Activated CD4-positive, alpha-beta memory T cell treated with anti-CD3 and anti-CD28 coated beads, Interleukin-2, amount 10 ng/mL, durations not matched to agents 7 days and 5 days (primary cell): ENCODE data around the gene ERG. TPM values are rescaled to one million over a fixed set of nuclear protein-coding genes. Genes with fewer than 3 reads are reported as not detected.

Experiments used
- CTCF ChIA-PET: fragments of 350-600 bp; sonication (Branson Sonifier 250); formaldehyde crosslinking; loops from one replicate; lab custom pipeline; 2021; ENCODE audit warnings: antibody characterized with exemption, inconsistent platforms; lab: Charles Lee
- POLR2A ChIA-PET: fragments of 350-600 bp; sonication (Branson Sonifier 250); formaldehyde crosslinking; loops from one replicate; lab custom pipeline; 2021; ENCODE audit warnings: antibody characterized with exemption; lab: Charles Lee
- DNase-seq: peaks from one replicate; pipeline ENCODE4 v3.0.0-alpha.2; 2020
- H3K27ac Mint-ChIP-seq: one replicate; pipeline ENCODE4 v1.8.0; 2021; ENCODE audit warnings: mild to moderate bottlenecking, mixed read lengths
- H3K27me3 Mint-ChIP-seq: one replicate; pipeline ENCODE4 v1.8.0; 2021; ENCODE audit warnings: mixed read lengths
- H3K36me3 Mint-ChIP-seq: one replicate; pipeline ENCODE4 v1.8.0; 2021; ENCODE audit warnings: low read depth, mixed read lengths
- H3K4me1 Mint-ChIP-seq: one replicate; pipeline ENCODE4 v1.8.0; 2021; ENCODE audit warnings: mixed read lengths
- H3K4me3 Mint-ChIP-seq: one replicate; pipeline ENCODE4 v1.8.0; 2021; ENCODE audit warnings: mild to moderate bottlenecking, mixed read lengths
- H3K9me3 Mint-ChIP-seq: one replicate; pipeline ENCODE4 v1.8.0; 2021; ENCODE audit warnings: mixed read lengths
- total RNA-seq, 2 experiments: library from RNA; stranded (reverse); gene quantifications; one replicate each; pipeline ENCODE4 v1.2.3, GENCODE V29; 2021

ERG gene
- total RNA-seq, 2 experiments from 2014 or later: not detected

- no peaks in the 10 kb centered on the region for H3K36me3 Mint-ChIP-seq
- ChIA-PET CTCF (no interaction called here), POLR2A (no interaction called here)
- no peak overlapping the region for H3K4me3 Mint-ChIP-seq
- no peaks in the 10 kb centered on the region for H3K27me3 Mint-ChIP-seq
- no peaks in the 10 kb centered on the region for H3K9me3 Mint-ChIP-seq
- no peak overlapping the region for H3K27ac Mint-ChIP-seq
- H3K4me1 Mint-ChIP-seq: no peaks in the 10 kb centered on the region
- DNase-seq: no peak
Observed at GRCh38 chr21:38361324-38361723, 137.0 kb downstream of the ERG start.

- Mint-ChIP-seq H3K9me3 (no peaks in the 10 kb centered on the region), H3K36me3 (no peaks in the 10 kb centered on the region)
Observed at GRCh38 chr21:38359835-38360234, 138.4 kb downstream of the ERG start.

GRCh38 chr21:38359090-38359489 is 139.2 kb downstream of the ERG start:
- Mint-ChIP-seq H3K36me3 (no peaks in the 10 kb centered on the region), H3K4me3 (no peak overlapping the region), H3K9me3 (no peaks in the 10 kb centered on the region), H3K4me1 (no peaks in the 10 kb centered on the region), H3K27me3 (no peaks in the 10 kb centered on the region), H3K27ac (no peak overlapping the region)
- DNase-seq: no peak
- POLR2A ChIA-PET: no interaction called here
- CTCF ChIA-PET: no interaction called here

More at GRCh38 chr21:38359835-38360234, 138.4 kb downstream of the ERG start:
- Mint-ChIP-seq H3K4me1 (no peaks in the 10 kb centered on the region), H3K4me3 (no peak overlapping the region), H3K27ac (no peak overlapping the region), H3K27me3 (no peaks in the 10 kb centered on the region)
- DNase-seq: no peak
- ChIA-PET POLR2A (no interaction called here), CTCF (no interaction called here)

- Mint-ChIP-seq H3K4me3 (no peak overlapping the region), H3K4me1 (no peaks in the 10 kb centered on the region), H3K27me3 (no peaks in the 10 kb centered on the region), H3K36me3 (no peaks in the 10 kb centered on the region), H3K9me3 (no peaks in the 10 kb centered on the region), H3K27ac (no peak overlapping the region)
- CTCF ChIA-PET: no interaction called here
- no peak for DNase-seq
- POLR2A ChIA-PET: no interaction called here
Observed at GRCh38 chr21:38358666-38359065, 139.6 kb downstream of the ERG start.

GRCh38 chr21:38358098-38358497 is 140.2 kb downstream of the ERG start:
- no peak overlapping the region for H3K4me3 Mint-ChIP-seq
- H3K9me3 Mint-ChIP-seq: no peaks in the 10 kb centered on the region
- no peaks in the 10 kb centered on the region for H3K36me3 Mint-ChIP-seq
- CTCF ChIA-PET: no interaction called here
- H3K4me1 Mint-ChIP-seq: no peaks in the 10 kb centered on the region
- no peak overlapping the region for H3K27ac Mint-ChIP-seq
- DNase-seq: no peak
- POLR2A ChIA-PET: no interaction called here
- no peaks in the 10 kb centered on the region for H3K27me3 Mint-ChIP-seq

GRCh38 chr21:38356883-38357625 is 141.2 kb downstream of the ERG start:
- ChIA-PET CTCF (interaction anchor here (0.6 to 1.9 kb wide), 4 partner anchors 14 to 199 kb away, joined by 3 to 6 read pairs (median 4); no protein-coding TSS in a partner anchor), POLR2A (no interaction called here)
- H3K9me3 Mint-ChIP-seq: no peaks in the 10 kb centered on the region
- no peak for DNase-seq
- H3K36me3 Mint-ChIP-seq: no peaks in the 10 kb centered on the region
- no peak overlapping the region for H3K27ac Mint-ChIP-seq
- H3K4me3 Mint-ChIP-seq: no peak overlapping the region
- H3K4me1 Mint-ChIP-seq: no peaks in the 10 kb centered on the region
- no peaks in the 10 kb centered on the region for H3K27me3 Mint-ChIP-seq

GRCh38 chr21:38355992-38356781 is 142.1 kb downstream of the ERG start:
- Mint-ChIP-seq H3K27ac (no peak overlapping the region), H3K36me3 (no peaks in the 10 kb centered on the region), H3K4me3 (no peak overlapping the region), H3K4me1 (no peaks in the 10 kb centered on the region), H3K9me3 (no peaks in the 10 kb centered on the region), H3K27me3 (no peaks in the 10 kb centered on the region)
- DNase-seq: peak; percentile 64
- ChIA-PET POLR2A (no interaction called here), CTCF (interaction anchor here (0.6 to 2.2 kb wide), 10 partner anchors 13 to 199 kb away, joined by 3 to 6 read pairs (median 4); no protein-coding TSS in a partner anchor)

GRCh38 chr21:38355353-38355752 is 142.9 kb downstream of the ERG start:
- no peaks in the 10 kb centered on the region for H3K4me1 Mint-ChIP-seq
- POLR2A ChIA-PET: no interaction called here
- no peaks in the 10 kb centered on the region for H3K36me3 Mint-ChIP-seq
- H3K9me3 Mint-ChIP-seq: no peaks in the 10 kb centered on the region
- H3K27ac Mint-ChIP-seq: no peak overlapping the region
- H3K27me3 Mint-ChIP-seq: no peaks in the 10 kb centered on the region
- DNase-seq: no peak
- CTCF ChIA-PET: interaction anchor here (0.5 to 2.2 kb wide), 8 partner anchors 29 to 194 kb away, joined by 3 to 6 read pairs (median 4); no protein-coding TSS in a partner anchor
- H3K4me3 Mint-ChIP-seq: no peak overlapping the region

GRCh38 chr21:38354746-38355145 is 143.5 kb downstream of the ERG start:
- Mint-ChIP-seq H3K9me3 (no peaks in the 10 kb centered on the region), H3K27me3 (no peaks in the 10 kb centered on the region), H3K36me3 (no peaks in the 10 kb centered on the region), H3K27ac (no peak overlapping the region), H3K4me3 (no peak overlapping the region), H3K4me1 (no peaks in the 10 kb centered on the region)
- ChIA-PET CTCF (interaction anchor here (0.5 to 2.2 kb wide), 6 partner anchors 64 to 193 kb away, joined by 3 to 6 read pairs (median 4); no protein-coding TSS in a partner anchor), POLR2A (no interaction called here)
- no peak for DNase-seq

- Mint-ChIP-seq H3K27ac (no peak overlapping the region), H3K27me3 (no peaks in the 10 kb centered on the region), H3K4me1 (no peaks in the 10 kb centered on the region), H3K9me3 (no peaks in the 10 kb centered on the region), H3K36me3 (no peaks in the 10 kb centered on the region), H3K4me3 (no peak overlapping the region)
- ChIA-PET CTCF (interaction anchor here (1.0 to 4.2 kb wide), 3 partner anchors 132 to 137 kb away, joined by 3 to 37 read pairs (median 4); no protein-coding TSS in a partner anchor), POLR2A (no interaction called here)
- DNase-seq: no peak
Observed at GRCh38 chr21:38354231-38354630, 144.0 kb downstream of the ERG start.

GRCh38 chr21:38352536-38353219 is 145.6 kb downstream of the ERG start:
- no peaks in the 10 kb centered on the region for H3K9me3 Mint-ChIP-seq
- DNase-seq: peak; percentile 26
- CTCF ChIA-PET: interaction anchor here (0.6 to 4.2 kb wide), 13 partner anchors 20 to 196 kb away, joined by 3 to 37 read pairs (median 4); no protein-coding TSS in a partner anchor
- H3K36me3 Mint-ChIP-seq: no peaks in the 10 kb centered on the region
- H3K27me3 Mint-ChIP-seq: no peaks in the 10 kb centered on the region
- POLR2A ChIA-PET: no interaction called here
- no peak overlapping the region for H3K27ac Mint-ChIP-seq
- H3K4me3 Mint-ChIP-seq: no peak overlapping the region
- H3K4me1 Mint-ChIP-seq: no peaks in the 10 kb centered on the region

GRCh38 chr21:38351961-38352521 is 146.2 kb downstream of the ERG start:
- H3K4me1 Mint-ChIP-seq: no peaks in the 10 kb centered on the region
- H3K4me3 Mint-ChIP-seq: no peak overlapping the region
- no peak overlapping the region for H3K27ac Mint-ChIP-seq
- no peaks in the 10 kb centered on the region for H3K9me3 Mint-ChIP-seq
- DNase-seq: no peak
- ChIA-PET POLR2A (no interaction called here), CTCF (interaction anchor here (0.8 to 4.2 kb wide), 12 partner anchors 19 to 195 kb away, joined by 3 to 37 read pairs (median 4); no protein-coding TSS in a partner anchor)
- no peaks in the 10 kb centered on the region for H3K27me3 Mint-ChIP-seq
- no peaks in the 10 kb centered on the region for H3K36me3 Mint-ChIP-seq
